Measurements from ENCODE around the gene KRTAP10-5.

DNA sequence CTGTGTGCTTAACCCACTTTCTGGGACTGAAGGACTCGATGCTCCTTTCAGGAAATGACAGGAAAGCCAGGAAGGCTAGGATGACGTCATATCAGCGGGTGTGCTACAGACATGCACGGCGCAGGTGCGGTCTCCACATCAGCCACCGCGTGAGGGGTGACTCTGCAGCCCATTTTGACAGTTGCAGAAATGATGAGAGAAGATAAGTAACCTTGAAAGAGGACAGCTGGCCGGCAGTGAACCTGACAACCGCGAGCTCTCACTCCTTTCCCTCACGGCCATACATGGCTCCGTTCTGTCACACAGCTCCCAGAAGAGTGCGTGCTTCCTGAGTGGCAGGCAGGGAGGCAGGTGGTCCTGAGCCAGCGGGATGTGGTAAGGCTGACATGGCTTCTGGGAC lies 1.7 kb upstream of the KRTAP10-5 start:
- TF ChIP-seq, protein P1, sequence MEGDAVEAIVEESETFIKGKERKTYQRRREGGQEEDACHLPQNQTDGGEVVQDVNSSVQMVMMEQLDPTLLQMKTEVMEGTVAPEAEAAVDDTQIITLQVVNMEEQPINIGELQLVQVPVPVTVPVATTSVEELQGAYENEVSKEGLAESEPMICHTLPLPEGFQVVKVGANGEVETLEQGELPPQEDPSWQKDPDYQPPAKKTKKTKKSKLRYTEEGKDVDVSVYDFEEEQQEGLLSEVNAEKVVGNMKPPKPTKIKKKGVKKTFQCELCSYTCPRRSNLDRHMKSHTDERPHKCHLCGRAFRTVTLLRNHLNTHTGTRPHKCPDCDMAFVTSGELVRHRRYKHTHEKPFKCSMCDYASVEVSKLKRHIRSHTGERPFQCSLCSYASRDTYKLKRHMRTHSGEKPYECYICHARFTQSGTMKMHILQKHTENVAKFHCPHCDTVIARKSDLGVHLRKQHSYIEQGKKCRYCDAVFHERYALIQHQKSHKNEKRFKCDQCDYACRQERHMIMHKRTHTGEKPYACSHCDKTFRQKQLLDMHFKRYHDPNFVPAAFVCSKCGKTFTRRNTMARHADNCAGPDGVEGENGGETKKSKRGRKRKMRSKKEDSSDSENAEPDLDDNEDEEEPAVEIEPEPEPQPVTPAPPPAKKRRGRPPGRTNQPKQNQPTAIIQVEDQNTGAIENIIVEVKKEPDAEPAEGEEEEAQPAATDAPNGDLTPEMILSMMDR (IDR thresholded peaks at IDR 0.05): no peak
- TF ChIP-seq, protein P2, sequence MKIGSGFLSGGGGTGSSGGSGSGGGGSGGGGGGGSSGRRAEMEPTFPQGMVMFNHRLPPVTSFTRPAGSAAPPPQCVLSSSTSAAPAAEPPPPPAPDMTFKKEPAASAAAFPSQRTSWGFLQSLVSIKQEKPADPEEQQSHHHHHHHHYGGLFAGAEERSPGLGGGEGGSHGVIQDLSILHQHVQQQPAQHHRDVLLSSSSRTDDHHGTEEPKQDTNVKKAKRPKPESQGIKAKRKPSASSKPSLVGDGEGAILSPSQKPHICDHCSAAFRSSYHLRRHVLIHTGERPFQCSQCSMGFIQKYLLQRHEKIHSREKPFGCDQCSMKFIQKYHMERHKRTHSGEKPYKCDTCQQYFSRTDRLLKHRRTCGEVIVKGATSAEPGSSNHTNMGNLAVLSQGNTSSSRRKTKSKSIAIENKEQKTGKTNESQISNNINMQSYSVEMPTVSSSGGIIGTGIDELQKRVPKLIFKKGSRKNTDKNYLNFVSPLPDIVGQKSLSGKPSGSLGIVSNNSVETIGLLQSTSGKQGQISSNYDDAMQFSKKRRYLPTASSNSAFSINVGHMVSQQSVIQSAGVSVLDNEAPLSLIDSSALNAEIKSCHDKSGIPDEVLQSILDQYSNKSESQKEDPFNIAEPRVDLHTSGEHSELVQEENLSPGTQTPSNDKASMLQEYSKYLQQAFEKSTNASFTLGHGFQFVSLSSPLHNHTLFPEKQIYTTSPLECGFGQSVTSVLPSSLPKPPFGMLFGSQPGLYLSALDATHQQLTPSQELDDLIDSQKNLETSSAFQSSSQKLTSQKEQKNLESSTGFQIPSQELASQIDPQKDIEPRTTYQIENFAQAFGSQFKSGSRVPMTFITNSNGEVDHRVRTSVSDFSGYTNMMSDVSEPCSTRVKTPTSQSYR (CRISPR knock-in tag; IDR thresholded peaks at IDR 0.05): no peak
- TF ChIP-seq HMGA2 (CRISPR knock-in tag; IDR thresholded peaks at IDR 0.05) (no peak), ZNF317 (CRISPR knock-in tag; IDR thresholded peaks at IDR 0.05; ENCODE audit: borderline replicate concordance, low read depth) (no peak), ZNF232 (CRISPR knock-in tag; IDR thresholded peaks at IDR 0.05) (no peak), SMAD4 (CRISPR knock-in tag; IDR thresholded peaks at IDR 0.05) (no peak), RELA (CRISPR knock-in tag; IDR thresholded peaks at IDR 0.05; ENCODE audit: borderline replicate concordance) (no peak)
- TF ChIP-seq, protein P3, sequence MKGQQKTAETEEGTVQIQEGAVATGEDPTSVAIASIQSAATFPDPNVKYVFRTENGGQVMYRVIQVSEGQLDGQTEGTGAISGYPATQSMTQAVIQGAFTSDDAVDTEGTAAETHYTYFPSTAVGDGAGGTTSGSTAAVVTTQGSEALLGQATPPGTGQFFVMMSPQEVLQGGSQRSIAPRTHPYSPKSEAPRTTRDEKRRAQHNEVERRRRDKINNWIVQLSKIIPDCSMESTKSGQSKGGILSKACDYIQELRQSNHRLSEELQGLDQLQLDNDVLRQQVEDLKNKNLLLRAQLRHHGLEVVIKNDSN (CRISPR knock-in tag; IDR thresholded peaks at IDR 0.05): no peak
- TF ChIP-seq, protein P4, sequence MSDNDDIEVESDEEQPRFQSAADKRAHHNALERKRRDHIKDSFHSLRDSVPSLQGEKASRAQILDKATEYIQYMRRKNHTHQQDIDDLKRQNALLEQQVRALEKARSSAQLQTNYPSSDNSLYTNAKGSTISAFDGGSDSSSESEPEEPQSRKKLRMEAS (CRISPR knock-in tag; IDR thresholded peaks at IDR 0.05): no peak
